K562 (cell line): Measurements from ENCODE around the gene TF. TPM values are rescaled to one million over a fixed set of nuclear protein-coding genes. Genes with fewer than 3 reads are reported as not detected.

ENCODE experiments used
- BCL6 ChIP-seq: fragments of 250-450 bp; sonication (Bioruptor Pico); IDR thresholded peaks from 2 replicates; pipeline ENCODE4 v1.4.0; 2020
- CBFA2T2 ChIP-seq: fragments of 450-650 bp; conservative IDR thresholded peaks from 2 replicates; pipeline ENCODE4 v1.6.1; 2017; ENCODE audit warnings: mild to moderate bottlenecking
- FOXM1 ChIP-seq, 2 experiments: fragments of 450-650 bp in 1 of 2; sonication (generic) in 1 of 2; formaldehyde crosslinking in 1 of 2; IDR thresholded peaks; 2 replicates each; pipeline versions ENCODE4 v1.6.1 to v1.9.0; 2017 to 2022; ENCODE audit warnings: low read depth in 2 of 2, mild to moderate bottlenecking in 2 of 2, missing genetic modification reagents in 1 of 2, moderate library complexity in 1 of 2
- HMG20A ChIP-seq: fragments of 450-650 bp; formaldehyde crosslinking; conservative IDR thresholded peaks from 2 replicates; pipeline ENCODE4 v1.4.0; 2020; ENCODE audit warnings: mild to moderate bottlenecking, mixed read lengths
- LCOR ChIP-seq: sonication (generic); formaldehyde crosslinking; IDR thresholded peaks from 2 replicates; pipeline ENCODE4 v1.8.0; 2022; ENCODE audit warnings: mild to moderate bottlenecking, missing genetic modification reagents
- NR2C2 ChIP-seq, 2 experiments: fragments of 200-800 bp in 1 of 2; sonication (Bioruptor generic) in 1 of 2; sonication (generic) in 1 of 2; formaldehyde crosslinking in 1 of 2; IDR thresholded peaks; 2 replicates each; pipeline versions ENCODE4 v1.6.1 to v1.8.0; 2016 to 2022; ENCODE audit warnings: mild to moderate bottlenecking in 1 of 2, missing compliant biosample characterization in 1 of 2, missing genetic modification characterization in 1 of 2, missing genetic modification reagents in 1 of 2
- SP1 ChIP-seq: sonication (generic); formaldehyde crosslinking; IDR thresholded peaks from 2 replicates; pipeline ENCODE4 v1.8.1; 2022; ENCODE audit warnings: mild to moderate bottlenecking, missing genetic modification reagents
- ZNF324 ChIP-seq: fragments of 250-450 bp; sonication (Bioruptor Pico); IDR thresholded peaks from 2 replicates; pipeline ENCODE4 v1.4.0; 2020; ENCODE audit warnings: mild to moderate bottlenecking
- ZZZ3 ChIP-seq: fragments of 450-650 bp; IDR thresholded peaks from 2 replicates; pipeline ENCODE4 v1.6.1; 2016; ENCODE audit warnings: antibody characterized with exemption, mild to moderate bottlenecking, moderate library complexity
- polyA plus RNA-seq, 8 experiments: library from polyadenylated mRNA; depleted of rRNA in 4 of 8; stranded (reverse) in 5 of 8; unstranded in 3 of 8; fragments of >200 nt; fragmentation: Nextera tagmentation in 2 of 8; fragmentation: Illumina TruSeq in 1 of 8; extraction: Ambion mirVana in 2 of 8; extraction: Trizol in 1 of 8; gene quantifications; 2 replicates each; pipeline versions ENCODE4 v1.2.1 to v1.2.3, GENCODE V29; 2011 to 2014; ENCODE audit warnings: inconsistent platforms in 1 of 8, missing spikeins in 1 of 8
- total RNA-seq, 7 experiments: library from RNA; depleted of rRNA in 6 of 7; stranded (reverse); fragments of >200 nt in 6 of 7; fragmentation: Illumina TruSeq in 2 of 7; extraction: Trizol in 2 of 7; gene quantifications; 2 replicates each; pipeline versions ENCODE4 v1.2.1 to v1.2.3, GENCODE V29; 2011 to 2021; ENCODE audit warnings: low replicate concordance in 1 of 7
- TF ChIP-seq, protein P1 (sequence below), 2 experiments: fragments of 450-650 bp; conservative IDR thresholded peaks; 2 replicates each; pipeline ENCODE4 v1.6.1; 2017; ENCODE audit warnings: mild to moderate bottlenecking in 2 of 2, moderate library complexity in 2 of 2
- TF ChIP-seq, protein P2 (sequence below): fragments of 450-650 bp; IDR thresholded peaks from 2 replicates; pipeline ENCODE4 v1.6.1; 2018; ENCODE audit warnings: mild to moderate bottlenecking, low read depth; ENCODE audit not compliant: partially characterized antibody
- TF ChIP-seq, protein P3 (sequence below): fragments of 450-650 bp; IDR thresholded peaks from 2 replicates; pipeline ENCODE4 v1.6.1; 2016; ENCODE audit warnings: missing biosample characterization, missing genetic modification characterization
- TF ChIP-seq, protein P4 (sequence below), 2 experiments: fragments of 450-650 bp in 1 of 2; IDR thresholded peaks; 2 replicates each; pipeline ENCODE4 v1.6.1; 2011 to 2017; ENCODE audit warnings: low read depth in 2 of 2, antibody characterized with exemption in 1 of 2, borderline replicate concordance in 1 of 2, low read length in 1 of 2, mild to moderate bottlenecking in 1 of 2, mixed read lengths in 1 of 2; ENCODE audit not compliant: control insufficient read depth in 1 of 2
- TF ChIP-seq, protein P5 (sequence below): fragments of 250-450 bp; sonication (Bioruptor Pico); IDR thresholded peaks from 2 replicates; pipeline ENCODE4 v1.8.0; 2022; ENCODE audit warnings: moderate library complexity, mild to moderate bottlenecking, inconsistent platforms

Gene TF
- total and polyA plus RNA-seq, 9 of the 15 experiments (the other 6 are each of a cell fraction or from before 2014, with no cell fraction given): 0.09 to 9.2 (median 3.1) TPM

DNA sequence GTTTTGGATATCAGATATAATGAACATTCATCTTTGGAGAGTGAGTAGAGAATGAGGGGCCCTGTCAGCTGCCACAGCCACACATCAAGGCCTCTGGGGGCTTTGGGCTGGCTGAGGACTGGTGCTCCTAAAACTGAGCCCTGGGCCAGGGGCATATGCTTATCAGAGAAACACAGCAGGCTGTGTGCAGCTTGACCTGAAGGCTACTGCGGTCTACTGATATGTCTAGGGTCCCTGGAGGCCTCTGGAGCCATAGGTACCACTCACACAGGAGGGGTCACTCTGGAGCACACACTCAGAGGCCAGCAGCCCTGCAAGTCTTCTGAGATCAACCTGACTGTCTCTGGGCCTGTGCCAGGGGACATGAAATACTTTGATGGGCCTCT lies 7.6 kb downstream of the TF start (continued):
- TF ChIP-seq LCOR (CRISPR knock-in tag) (no peak), ZNF324 (no peak), FOXM1 (IDR thresholded peaks at IDR 0.05; ENCODE audit: low read depth) (peak; percentile 91), FOXM1 (CRISPR knock-in tag; IDR thresholded peaks at IDR 0.05; ENCODE audit: low read depth) (no peak), SP1 (CRISPR knock-in tag) (peak; percentile 42; the same call in 1 of the 2 replicates), ZZZ3 (no peak), BCL6 (CRISPR knock-in tag) (no peak), HMG20A (no peak), CBFA2T2 (peak; percentile 97), NR2C2 (CRISPR knock-in tag; IDR thresholded peaks at IDR 0.05) (no peak), NR2C2 (tag; IDR thresholded peaks at IDR 0.05) (no peak)
- TF ChIP-seq, protein P1, sequence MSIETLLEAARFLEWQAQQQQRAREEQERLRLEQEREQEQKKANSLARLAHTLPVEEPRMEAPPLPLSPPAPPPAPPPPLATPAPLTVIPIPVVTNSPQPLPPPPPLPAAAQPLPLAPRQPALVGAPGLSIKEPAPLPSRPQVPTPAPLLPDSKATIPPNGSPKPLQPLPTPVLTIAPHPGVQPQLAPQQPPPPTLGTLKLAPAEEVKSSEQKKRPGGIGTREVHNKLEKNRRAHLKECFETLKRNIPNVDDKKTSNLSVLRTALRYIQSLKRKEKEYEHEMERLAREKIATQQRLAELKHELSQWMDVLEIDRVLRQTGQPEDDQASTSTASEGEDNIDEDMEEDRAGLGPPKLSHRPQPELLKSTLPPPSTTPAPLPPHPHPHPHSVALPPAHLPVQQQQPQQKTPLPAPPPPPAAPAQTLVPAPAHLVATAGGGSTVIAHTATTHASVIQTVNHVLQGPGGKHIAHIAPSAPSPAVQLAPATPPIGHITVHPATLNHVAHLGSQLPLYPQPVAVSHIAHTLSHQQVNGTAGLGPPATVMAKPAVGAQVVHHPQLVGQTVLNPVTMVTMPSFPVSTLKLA (conservative IDR thresholded peaks at IDR 0.05): 0 out of 4 replicates have a peak, but pooled peaks of 1 of the 2 experiments have one; percentile 25
- TF ChIP-seq, protein P2, sequence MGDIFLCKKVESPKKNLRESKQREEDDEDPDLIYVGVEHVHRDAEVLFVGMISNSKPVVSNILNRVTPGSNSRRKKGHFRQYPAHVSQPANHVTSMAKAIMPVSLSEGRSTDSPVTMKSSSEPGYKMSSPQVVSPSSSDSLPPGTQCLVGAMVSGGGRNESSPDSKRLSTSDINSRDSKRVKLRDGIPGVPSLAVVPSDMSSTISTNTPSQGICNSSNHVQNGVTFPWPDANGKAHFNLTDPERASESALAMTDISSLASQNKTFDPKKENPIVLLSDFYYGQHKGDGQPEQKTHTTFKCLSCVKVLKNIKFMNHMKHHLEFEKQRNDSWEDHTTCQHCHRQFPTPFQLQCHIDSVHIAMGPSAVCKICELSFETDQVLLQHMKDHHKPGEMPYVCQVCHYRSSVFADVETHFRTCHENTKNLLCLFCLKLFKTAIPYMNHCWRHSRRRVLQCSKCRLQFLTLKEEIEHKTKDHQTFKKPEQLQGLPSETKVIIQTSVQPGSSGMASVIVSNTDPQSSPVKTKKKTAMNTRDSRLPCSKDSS: no peak
- TF ChIP-seq, protein P3, sequence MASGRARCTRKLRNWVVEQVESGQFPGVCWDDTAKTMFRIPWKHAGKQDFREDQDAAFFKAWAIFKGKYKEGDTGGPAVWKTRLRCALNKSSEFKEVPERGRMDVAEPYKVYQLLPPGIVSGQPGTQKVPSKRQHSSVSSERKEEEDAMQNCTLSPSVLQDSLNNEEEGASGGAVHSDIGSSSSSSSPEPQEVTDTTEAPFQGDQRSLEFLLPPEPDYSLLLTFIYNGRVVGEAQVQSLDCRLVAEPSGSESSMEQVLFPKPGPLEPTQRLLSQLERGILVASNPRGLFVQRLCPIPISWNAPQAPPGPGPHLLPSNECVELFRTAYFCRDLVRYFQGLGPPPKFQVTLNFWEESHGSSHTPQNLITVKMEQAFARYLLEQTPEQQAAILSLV: no peak
- TF ChIP-seq, protein P4, sequence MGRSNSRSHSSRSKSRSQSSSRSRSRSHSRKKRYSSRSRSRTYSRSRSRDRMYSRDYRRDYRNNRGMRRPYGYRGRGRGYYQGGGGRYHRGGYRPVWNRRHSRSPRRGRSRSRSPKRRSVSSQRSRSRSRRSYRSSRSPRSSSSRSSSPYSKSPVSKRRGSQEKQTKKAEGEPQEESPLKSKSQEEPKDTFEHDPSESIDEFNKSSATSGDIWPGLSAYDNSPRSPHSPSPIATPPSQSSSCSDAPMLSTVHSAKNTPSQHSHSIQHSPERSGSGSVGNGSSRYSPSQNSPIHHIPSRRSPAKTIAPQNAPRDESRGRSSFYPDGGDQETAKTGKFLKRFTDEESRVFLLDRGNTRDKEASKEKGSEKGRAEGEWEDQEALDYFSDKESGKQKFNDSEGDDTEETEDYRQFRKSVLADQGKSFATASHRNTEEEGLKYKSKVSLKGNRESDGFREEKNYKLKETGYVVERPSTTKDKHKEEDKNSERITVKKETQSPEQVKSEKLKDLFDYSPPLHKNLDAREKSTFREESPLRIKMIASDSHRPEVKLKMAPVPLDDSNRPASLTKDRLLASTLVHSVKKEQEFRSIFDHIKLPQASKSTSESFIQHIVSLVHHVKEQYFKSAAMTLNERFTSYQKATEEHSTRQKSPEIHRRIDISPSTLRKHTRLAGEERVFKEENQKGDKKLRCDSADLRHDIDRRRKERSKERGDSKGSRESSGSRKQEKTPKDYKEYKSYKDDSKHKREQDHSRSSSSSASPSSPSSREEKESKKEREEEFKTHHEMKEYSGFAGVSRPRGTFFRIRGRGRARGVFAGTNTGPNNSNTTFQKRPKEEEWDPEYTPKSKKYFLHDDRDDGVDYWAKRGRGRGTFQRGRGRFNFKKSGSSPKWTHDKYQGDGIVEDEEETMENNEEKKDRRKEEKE (IDR thresholded peaks at IDR 0.05; ENCODE audit: borderline replicate concordance in 1 of 2, control insufficient read depth in 1 of 2, low read depth in 2 of 2, low read length in 1 of 2): no peak
- TF ChIP-seq, protein P5, sequence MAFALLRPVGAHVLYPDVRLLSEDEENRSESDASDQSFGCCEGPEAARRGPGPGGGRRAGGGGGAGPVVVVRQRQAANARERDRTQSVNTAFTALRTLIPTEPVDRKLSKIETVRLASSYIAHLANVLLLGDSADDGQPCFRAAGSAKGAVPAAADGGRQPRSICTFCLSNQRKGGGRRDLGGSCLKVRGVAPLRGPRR: no peak
